ENCODE results near the gene SNRNP70.
"Not testable (repeated sequence)": the region's sequence is repeated elsewhere in the genome, so short reads cannot be mapped to it uniquely, and the experiment has no call there.

GRCh38 chr19:49056902-49057596 is 28.2 kb upstream of the SNRNP70 start:
- not testable (repeated sequence) for TF ChIP-seq CTCF (conservative IDR thresholded peaks at IDR 0.05 in 1 of 2, IDR thresholded peaks at IDR 0.05 in 1 of 2; ENCODE audit: extremely low read depth in 1 of 2, insufficient read depth in 1 of 2, low read depth in 1 of 2, low read length in 2 of 2); EZH2 (IDR thresholded peaks at IDR 0.05; ENCODE audit: borderline replicate concordance, low read length)

All from mammary epithelial cell (primary cell).